Limb (tissue), 2 donors: Measurements from ENCODE around the gene EID2.

ENCODE experiments used
- DNase-seq, 2 donors: peaks; one replicate each; pipeline ENCODE4 v3.0.0-alpha.2; 2016; ENCODE audit errors: extremely low spot score in 2 of 2

EID2 gene

GRCh38 chr19:39539165-39539517 is 820 bp downstream of the EID2 start:
- DNase-seq = no peak

- DNase-seq = no peak
Observed at GRCh38 chr19:39533791-39534190, 6.2 kb downstream of the EID2 start.

GRCh38 chr19:39533003-39533512 is 6.9 kb downstream of the EID2 start:
- no peak for DNase-seq

GRCh38 chr19:39532233-39533002 is 7.5 kb downstream of the EID2 start, which contains the start of gene EID2B:
Gene EID2B (minus strand): TSS chr19:39532852. CDS start chr19:39532802, 50 bp downstream.
- peak; percentile 95 to 97 for DNase-seq

- no peak for DNase-seq
Observed at GRCh38 chr19:39531834-39532232, 8.1 kb downstream of the EID2 start.

- no peak for DNase-seq
Observed at GRCh38 chr19:39525205-39525604, 14.8 kb downstream of the EID2 start.

GRCh38 chr19:39524495-39524894 is 15.5 kb downstream of the EID2 start:
- DNase-seq = no peak

GRCh38 chr19:39520541-39521484 is 19.1 kb downstream of the EID2 start:
- no peak for DNase-seq

GRCh38 chr19:39518975-39519374 is 21.0 kb downstream of the EID2 start:
- no peak for DNase-seq

GRCh38 chr19:39518458-39518857 is 21.5 kb downstream of the EID2 start:
- DNase-seq = no peak

GRCh38 chr19:39517432-39517831 is 22.5 kb downstream of the EID2 start:
- no peak for DNase-seq

- DNase-seq = no peak
Observed at GRCh38 chr19:39516270-39516669, 23.7 kb downstream of the EID2 start.

GRCh38 chr19:39515551-39516191 is 24.3 kb downstream of the EID2 start:
- DNase-seq = no peak

GRCh38 chr19:39514840-39515550 is 25.0 kb downstream of the EID2 start, which contains the start of gene SELENOV:
Gene SELENOV (plus strand): TSS chr19:39515139. CDS start chr19:39515213, 74 bp downstream.
- peak in 1 of 2 donors; percentile 69 for DNase-seq

GRCh38 chr19:39512988-39513387 is 27.0 kb downstream of the EID2 start:
- no peak for DNase-seq

- DNase-seq = no peak
Observed at GRCh38 chr19:39509233-39509632, 30.7 kb downstream of the EID2 start.

- DNase-seq = no peak
Observed at GRCh38 chr19:39508629-39509028, 31.3 kb downstream of the EID2 start.

GRCh38 chr19:39507715-39508364 is 32.1 kb downstream of the EID2 start:
- DNase-seq = no peak

- peak; percentile 69 to 82 for DNase-seq
Observed at GRCh38 chr19:39506944-39507714, 32.8 kb downstream of the EID2 start.

GRCh38 chr19:39506598-39506943 is 33.4 kb downstream of the EID2 start:
- DNase-seq = no peak
